Neural progenitor cell (in vitro differentiated cells): ENCODE data around the gene MSLN. TPM values are rescaled to one million over a fixed set of nuclear protein-coding genes. Genes with fewer than 3 reads are reported as not detected.

ENCODE experiments used
- DNase-seq: peaks from one replicate; pipeline ENCODE4 v3.0.0-alpha.2; 2016; ENCODE audit warnings: low spot score
- H2AFZ ChIP-seq: fragments of 200-600 bp; sonication (generic); replicated peaks from 2 replicates; pipeline ENCODE4 v1.6.1; 2016; ENCODE audit warnings: antibody characterized with exemption
- H3F3A ChIP-seq: fragments of 200-600 bp; sonication (generic); 2 replicates; pipeline ENCODE4 v1.6.1; 2016; ENCODE audit warnings: antibody characterized with exemption, low read depth
- H3K27ac ChIP-seq: fragments of 200-600 bp; sonication (generic); 2 replicates; pipeline ENCODE4 v1.5.1; 2016; ENCODE audit warnings: mild to moderate bottlenecking
- H3K27me3 ChIP-seq: fragments of 200-600 bp; sonication (generic); 2 replicates; pipeline ENCODE4 v1.6.1; 2016; ENCODE audit warnings: mild to moderate bottlenecking, moderate library complexity
- H3K36me3 ChIP-seq: fragments of 200-600 bp; sonication (generic); 2 replicates; pipeline ENCODE4 v1.5.1; 2016
- H3K4me1 ChIP-seq: fragments of 200-600 bp; sonication (generic); 2 replicates; pipeline ENCODE4 v1.6.1; 2016; ENCODE audit warnings: mixed run types
- H3K4me2 ChIP-seq: fragments of 200-600 bp; sonication (generic); 2 replicates; pipeline ENCODE4 v1.6.1; 2016
- H3K4me3 ChIP-seq: fragments of 200-600 bp; sonication (generic); 2 replicates; pipeline ENCODE4 v1.5.1; 2016
- H3K79me2 ChIP-seq: fragments of 200-600 bp; sonication (generic); 2 replicates; pipeline ENCODE4 v1.6.1; 2016; ENCODE audit warnings: low read depth
- H3K9ac ChIP-seq: fragments of 200-600 bp; sonication (generic); 2 replicates; pipeline ENCODE4 v1.6.1; 2016
- H3K9me3 ChIP-seq: fragments of 200-600 bp; sonication (generic); 2 replicates; pipeline ENCODE4 v1.5.1; 2016; ENCODE audit warnings: low read depth
- H4K20me1 ChIP-seq: fragments of 200-600 bp; sonication (generic); 2 replicates; pipeline ENCODE4 v1.6.1; 2016; ENCODE audit warnings: low read depth
- H3K27ac Mint-ChIP-seq: 3 replicates; pipeline ENCODE4 v1.8.0; 2021; ENCODE audit warnings: mixed read lengths
- H3K27me3 Mint-ChIP-seq: 2 replicates; pipeline ENCODE4 v1.8.0; 2022; ENCODE audit warnings: low read depth, mild to moderate bottlenecking, inconsistent platforms, moderate library complexity, mixed read lengths; ENCODE audit not compliant: insufficient read depth
- H3K36me3 Mint-ChIP-seq: 3 replicates; pipeline ENCODE4 v1.8.0; 2021; ENCODE audit warnings: mixed read lengths
- H3K4me1 Mint-ChIP-seq: 3 replicates; pipeline ENCODE4 v1.8.0; 2021; ENCODE audit warnings: mixed read lengths
- H3K4me3 Mint-ChIP-seq: 3 replicates; pipeline ENCODE4 v1.8.0; 2021; ENCODE audit warnings: mild to moderate bottlenecking, moderate library complexity, mixed read lengths
- H3K9me3 Mint-ChIP-seq: 3 replicates; pipeline ENCODE4 v1.8.0; 2020; ENCODE audit warnings: mixed read lengths
- EZH2 ChIP-seq: fragments of 200-600 bp; sonication (generic); IDR thresholded peaks from 2 replicates; pipeline ENCODE4 v1.6.1; 2017; ENCODE audit warnings: antibody characterized with exemption, mild to moderate bottlenecking, moderate library complexity
- EZH2phosphoT487 ChIP-seq: fragments of 200-600 bp; sonication (generic); IDR thresholded peaks from 2 replicates; pipeline ENCODE4 v1.6.1; 2017; ENCODE audit warnings: antibody characterized with exemption
- total RNA-seq: library from RNA; depleted of rRNA; stranded (reverse); fragments of >200 nt; gene quantifications from 2 replicates; pipeline ENCODE4 v1.2.3, GENCODE V29; 2015; ENCODE audit warnings: low replicate concordance
- TF ChIP-seq, protein P1 (sequence below): fragments of 200-600 bp; sonication (generic); IDR thresholded peaks from 2 replicates; pipeline ENCODE4 v1.5.1; 2017; ENCODE audit warnings: antibody characterized with exemption, mild to moderate bottlenecking

MSLN gene
- total RNA-seq, 1 donor from 2014 or later = 0.82 TPM

DNA sequence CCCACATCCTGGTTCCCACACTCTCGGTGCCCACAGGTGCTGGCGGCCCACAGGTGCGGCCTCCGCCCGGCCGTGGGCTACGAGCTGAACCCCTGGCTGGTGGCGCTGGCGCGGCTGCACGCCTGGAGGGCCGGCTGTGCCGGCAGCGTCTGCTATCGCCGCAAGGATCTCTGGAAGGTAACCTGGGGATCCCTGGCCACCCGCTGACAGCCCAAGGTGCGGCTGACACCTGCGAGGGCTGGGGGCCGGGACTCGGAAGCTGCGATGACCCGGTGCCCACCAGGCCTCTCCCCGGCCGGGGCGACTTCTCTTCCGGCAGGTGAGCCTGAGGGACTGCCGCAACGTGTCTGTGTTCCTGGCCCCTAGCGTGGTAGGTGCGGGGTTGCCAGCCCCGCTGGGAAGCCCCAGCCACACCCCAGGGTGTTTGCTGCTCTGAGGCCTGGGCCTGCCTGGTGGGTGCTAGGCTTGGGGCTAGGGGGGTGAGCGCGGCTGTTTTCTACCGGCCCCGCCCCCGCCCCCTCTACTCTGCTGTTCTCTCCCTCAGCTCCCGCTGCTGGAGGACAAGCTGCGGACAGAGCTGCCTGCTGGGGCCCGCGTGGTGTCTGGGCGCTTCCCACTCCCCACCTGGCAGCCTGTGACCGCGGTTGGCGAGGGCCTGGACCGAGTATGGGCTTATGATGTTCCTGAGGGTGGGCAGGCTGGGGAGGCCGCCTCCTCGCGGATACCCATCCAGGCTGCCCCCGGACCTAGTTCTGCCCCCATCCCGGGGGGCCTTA, 38.6 kb upstream of the MSLN start:
- Mint-ChIP-seq H3K4me1 (peaks cover 23% of the 10 kb centered on the region), H3K27ac (no peak overlapping the region), H3K4me3 (peak overlapping the region; percentile 65), H3K9me3 (no peaks in the 10 kb centered on the region), H3K36me3 (no peaks in the 10 kb centered on the region), H3K27me3 (peaks cover 10% of the 10 kb centered on the region)
- H3K9ac ChIP-seq = no peak overlapping the region
- no peak overlapping the region for H3K27ac ChIP-seq
- H3F3A ChIP-seq = peaks cover 32% of the 10 kb centered on the region
- TF ChIP-seq EZH2 (no peak), EZH2phosphoT487 (no peak)
- TF ChIP-seq, protein P1, sequence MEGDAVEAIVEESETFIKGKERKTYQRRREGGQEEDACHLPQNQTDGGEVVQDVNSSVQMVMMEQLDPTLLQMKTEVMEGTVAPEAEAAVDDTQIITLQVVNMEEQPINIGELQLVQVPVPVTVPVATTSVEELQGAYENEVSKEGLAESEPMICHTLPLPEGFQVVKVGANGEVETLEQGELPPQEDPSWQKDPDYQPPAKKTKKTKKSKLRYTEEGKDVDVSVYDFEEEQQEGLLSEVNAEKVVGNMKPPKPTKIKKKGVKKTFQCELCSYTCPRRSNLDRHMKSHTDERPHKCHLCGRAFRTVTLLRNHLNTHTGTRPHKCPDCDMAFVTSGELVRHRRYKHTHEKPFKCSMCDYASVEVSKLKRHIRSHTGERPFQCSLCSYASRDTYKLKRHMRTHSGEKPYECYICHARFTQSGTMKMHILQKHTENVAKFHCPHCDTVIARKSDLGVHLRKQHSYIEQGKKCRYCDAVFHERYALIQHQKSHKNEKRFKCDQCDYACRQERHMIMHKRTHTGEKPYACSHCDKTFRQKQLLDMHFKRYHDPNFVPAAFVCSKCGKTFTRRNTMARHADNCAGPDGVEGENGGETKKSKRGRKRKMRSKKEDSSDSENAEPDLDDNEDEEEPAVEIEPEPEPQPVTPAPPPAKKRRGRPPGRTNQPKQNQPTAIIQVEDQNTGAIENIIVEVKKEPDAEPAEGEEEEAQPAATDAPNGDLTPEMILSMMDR = no peak
- DNase-seq = no peak
- H3K9me3 ChIP-seq = no peaks in the 10 kb centered on the region
- no peak overlapping the region for H2AFZ ChIP-seq
- peak overlapping the region; percentile 98 for H3K4me2 ChIP-seq
- H3K27me3 ChIP-seq = peaks cover 19% of the 10 kb centered on the region
- H3K36me3 ChIP-seq = no peaks in the 10 kb centered on the region
- peaks cover 21% of the 10 kb centered on the region for H3K4me1 ChIP-seq
- no peaks in the 10 kb centered on the region for H3K79me2 ChIP-seq
- peaks cover 64% of the 10 kb centered on the region for H4K20me1 ChIP-seq
- peak overlapping the region; percentile 85 for H3K4me3 ChIP-seq

DNA sequence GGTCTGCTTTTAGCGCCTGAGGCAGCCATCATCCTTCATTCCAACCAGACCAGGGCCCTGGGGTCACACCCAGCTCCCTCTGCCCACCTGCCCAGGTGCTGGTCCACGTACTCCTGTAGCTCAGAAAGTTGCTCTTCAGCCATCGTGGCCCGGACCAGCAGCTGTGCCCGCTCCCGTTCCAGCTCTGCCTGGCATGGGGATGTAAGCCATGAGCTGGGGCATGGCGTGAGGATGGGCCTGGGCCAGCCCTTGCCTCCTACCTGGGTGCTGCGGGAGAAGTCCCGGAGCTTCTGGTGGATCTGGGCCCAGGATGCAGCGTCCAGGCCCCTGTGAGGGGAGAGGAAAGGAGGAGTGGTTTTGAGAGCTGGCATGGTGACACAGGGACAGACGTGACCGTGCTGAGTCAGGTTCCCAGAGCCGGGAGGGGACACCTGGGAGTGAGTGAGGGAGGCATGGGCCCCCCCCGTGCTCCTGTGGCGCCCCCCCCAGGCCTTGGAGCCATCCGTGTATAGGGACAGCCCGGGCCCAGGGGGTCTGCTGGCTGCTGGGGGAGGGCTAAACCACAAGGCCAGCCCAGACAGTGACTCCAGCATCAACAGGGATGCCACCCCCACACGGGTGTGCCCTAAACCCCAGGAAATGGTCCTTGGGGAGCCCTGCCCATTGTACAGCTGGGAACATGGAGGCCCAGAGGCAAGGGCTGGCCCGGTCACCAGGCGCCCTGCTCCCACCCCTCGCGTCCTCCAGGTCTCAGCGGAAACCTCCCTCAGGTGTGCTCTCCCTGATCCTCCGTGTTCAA, 37.5 kb upstream of the MSLN start:
- no peak overlapping the region for H3K4me3 ChIP-seq
- Mint-ChIP-seq H3K36me3 (no peaks in the 10 kb centered on the region), H3K9me3 (no peaks in the 10 kb centered on the region), H3K4me1 (peaks cover 19% of the 10 kb centered on the region), H3K4me3 (peak overlapping the region; percentile 65), H3K27ac (no peak overlapping the region), H3K27me3 (peaks cover 14% of the 10 kb centered on the region)
- H4K20me1 ChIP-seq = peaks cover 58% of the 10 kb centered on the region
- H3K27ac ChIP-seq = no peak overlapping the region
- DNase-seq = no peak
- no peak overlapping the region for H3K9ac ChIP-seq
- peaks cover 30% of the 10 kb centered on the region for H3K27me3 ChIP-seq
- no peaks in the 10 kb centered on the region for H3K79me2 ChIP-seq
- H3F3A ChIP-seq = peaks cover 42% of the 10 kb centered on the region
- TF ChIP-seq EZH2 = no peak
- H3K4me2 ChIP-seq = no peak overlapping the region
- H3K36me3 ChIP-seq = no peaks in the 10 kb centered on the region
- H3K9me3 ChIP-seq = no peaks in the 10 kb centered on the region
- H2AFZ ChIP-seq = no peak overlapping the region
- peaks cover 18% of the 10 kb centered on the region for H3K4me1 ChIP-seq

DNA sequence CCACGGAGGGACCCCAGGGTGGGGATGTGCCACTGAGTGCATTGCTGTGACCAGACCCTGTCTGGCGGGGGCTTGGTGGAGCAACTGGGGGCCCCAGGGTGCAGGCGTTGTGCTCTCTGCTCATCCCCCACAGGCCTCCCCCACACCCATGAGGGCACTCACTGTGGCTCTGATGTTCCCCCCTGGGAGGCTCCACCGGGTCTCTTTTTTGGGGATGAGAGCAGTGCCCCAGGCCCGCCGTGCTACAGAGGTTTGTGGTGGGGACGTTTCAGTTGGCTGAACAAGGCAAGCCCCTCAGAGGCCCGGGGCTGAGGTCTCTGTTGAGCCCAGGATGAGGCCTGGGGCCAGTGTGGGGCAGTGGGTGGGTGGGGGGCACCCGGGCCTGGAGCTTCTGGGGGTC, 36.8 kb upstream of the MSLN start:
- Histone ChIP-seq H3K4me3 (no peak overlapping the region), H3K4me1 (peaks cover 14% of the 10 kb centered on the region), H3F3A (peaks cover 42% of the 10 kb centered on the region), H3K27me3 (peaks cover 37% of the 10 kb centered on the region), H3K36me3 (no peaks in the 10 kb centered on the region), H2AFZ (no peak overlapping the region), H3K9ac (no peak overlapping the region), H3K9me3 (no peaks in the 10 kb centered on the region), H3K4me2 (no peak overlapping the region), H3K79me2 (no peaks in the 10 kb centered on the region), H4K20me1 (peaks cover 53% of the 10 kb centered on the region), H3K27ac (no peak overlapping the region)
- no peak overlapping the region for H3K27ac Mint-ChIP-seq
- no peaks in the 10 kb centered on the region for H3K9me3 Mint-ChIP-seq
- no peak for TF ChIP-seq EZH2phosphoT487
- TF ChIP-seq, protein P1 = no peak
- no peak for TF ChIP-seq EZH2
- DNase-seq = no peak
- H3K4me1 Mint-ChIP-seq = peaks cover 12% of the 10 kb centered on the region
- H3K36me3 Mint-ChIP-seq = no peaks in the 10 kb centered on the region
- peak overlapping the region; percentile 21 for H3K4me3 Mint-ChIP-seq
- H3K27me3 Mint-ChIP-seq = peaks cover 14% of the 10 kb centered on the region
